GM18867 (cell line): ENCODE results near the gene STAT5B.
A peak's percentile ranks its signal among the peaks of the same experiment; 100 is the strongest.
"Not testable (repeated sequence)": the region's sequence is repeated elsewhere in the genome, so short reads cannot be mapped to it uniquely, and the experiment has no call there.

Source experiments
- ATAC-seq: cut with Tn5 transposase; IDR thresholded peaks from one replicate; pipeline ENCODE4 v1.9.1; 2021; ENCODE audit warnings: mild to moderate bottlenecking, moderate library complexity; ENCODE audit not compliant: unreplicated experiment

The STAT5B gene

DNA sequence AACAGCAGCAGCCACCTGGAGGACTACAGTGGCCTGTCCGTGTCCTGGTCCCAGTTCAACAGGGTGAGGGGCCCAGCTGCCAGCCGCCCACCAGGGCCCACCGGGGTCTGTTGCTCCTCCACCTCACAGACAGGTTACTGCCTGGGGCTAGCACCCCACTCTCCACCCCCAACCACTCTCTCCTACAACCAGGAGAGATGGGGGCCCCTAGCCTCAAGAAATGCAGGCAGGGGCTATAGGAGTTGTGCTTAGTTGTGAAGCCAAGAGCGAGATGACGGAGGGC, 30.1 kb upstream of the STAT5B start:
- ATAC-seq: no peak

- no peak for ATAC-seq
These were observed 29.6 kb upstream of the STAT5B start for GRCh38 chr17:42305543-42306384.

DNA sequence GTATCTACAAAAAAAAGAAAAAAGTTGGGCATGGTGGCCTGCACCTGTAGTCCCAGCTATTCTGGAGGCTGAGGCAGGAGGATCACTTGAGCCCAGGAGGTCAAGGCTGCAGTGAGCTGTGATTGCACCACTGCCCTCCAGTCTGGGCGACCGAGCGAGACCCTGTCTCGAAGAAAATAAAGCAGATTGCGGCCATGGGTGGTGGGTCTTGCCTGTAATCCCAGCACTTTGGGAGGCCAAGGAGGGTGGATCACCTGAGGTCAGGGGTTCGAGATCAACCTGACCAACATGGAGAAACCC, 28.8 kb upstream of the STAT5B start:
- not testable (repeated sequence) for ATAC-seq

DNA sequence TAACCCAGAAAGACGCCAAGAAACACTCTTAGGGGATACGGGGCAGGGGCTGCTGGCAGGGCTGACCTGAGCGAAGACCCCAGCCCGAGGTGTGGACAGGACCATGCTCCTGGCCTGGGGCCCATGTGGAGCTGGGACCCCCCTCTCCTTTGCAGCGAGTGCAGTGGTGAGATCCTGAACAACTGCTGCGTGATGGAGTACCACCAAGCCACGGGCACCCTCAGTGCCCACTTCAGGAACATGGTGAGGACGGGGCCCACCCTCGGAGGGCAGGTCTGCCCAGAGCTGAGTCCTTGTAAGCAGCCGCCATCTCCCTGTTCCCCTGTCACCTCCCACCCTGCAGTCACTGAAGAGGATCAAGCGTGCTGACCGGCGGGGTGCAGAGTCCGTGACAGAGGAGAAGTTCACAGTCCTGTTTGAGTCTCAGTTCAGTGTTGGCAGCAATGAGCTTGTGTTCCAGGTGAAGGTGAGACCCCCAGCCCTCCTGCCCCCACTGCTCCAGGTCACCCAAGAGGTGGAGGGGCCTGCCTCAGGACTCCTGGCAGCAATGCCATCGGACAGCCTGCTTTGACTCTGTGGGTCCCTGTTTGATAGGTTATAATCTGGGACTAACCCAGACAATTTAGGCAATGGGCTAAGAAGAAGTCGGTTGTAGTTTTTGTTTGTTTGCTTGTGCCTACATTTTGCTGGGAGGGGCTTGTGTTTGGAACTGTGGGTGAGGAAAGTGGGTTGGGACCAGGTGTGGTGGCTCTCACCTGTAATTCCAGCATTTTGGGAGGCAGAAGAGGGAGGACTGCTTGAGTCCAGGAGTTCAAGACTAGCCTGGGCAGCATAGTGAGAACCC, 28.2 kb upstream of the STAT5B start:
- ATAC-seq: no peak

DNA sequence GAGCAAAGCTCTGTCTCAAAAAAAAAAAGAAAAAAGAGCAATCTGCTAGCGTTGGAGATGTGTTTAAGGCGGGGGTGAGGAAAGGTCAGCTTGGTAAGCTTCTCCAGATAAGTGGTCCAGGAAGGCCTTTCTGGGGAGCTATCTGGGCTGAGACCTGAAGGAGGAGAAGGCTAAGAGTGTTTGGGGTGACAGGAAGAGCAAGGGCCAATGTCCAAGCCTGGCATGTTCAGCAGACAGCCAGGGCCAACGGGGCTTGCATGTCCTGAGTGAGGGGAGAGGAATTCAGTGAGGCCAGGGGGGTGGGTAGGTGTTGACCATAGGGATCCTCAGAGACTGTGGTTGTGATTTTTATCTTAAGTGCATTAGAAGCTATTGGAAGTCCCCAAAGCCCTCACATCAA, 27.5 kb upstream of the STAT5B start:
- ATAC-seq: no peak

- no peak for ATAC-seq
These were observed 24.8 kb upstream of the STAT5B start for GRCh38 chr17:42301022-42301421.

- ATAC-seq: not testable (repeated sequence)
These were observed 23.7 kb upstream of the STAT5B start for GRCh38 chr17:42299913-42300312.

DNA sequence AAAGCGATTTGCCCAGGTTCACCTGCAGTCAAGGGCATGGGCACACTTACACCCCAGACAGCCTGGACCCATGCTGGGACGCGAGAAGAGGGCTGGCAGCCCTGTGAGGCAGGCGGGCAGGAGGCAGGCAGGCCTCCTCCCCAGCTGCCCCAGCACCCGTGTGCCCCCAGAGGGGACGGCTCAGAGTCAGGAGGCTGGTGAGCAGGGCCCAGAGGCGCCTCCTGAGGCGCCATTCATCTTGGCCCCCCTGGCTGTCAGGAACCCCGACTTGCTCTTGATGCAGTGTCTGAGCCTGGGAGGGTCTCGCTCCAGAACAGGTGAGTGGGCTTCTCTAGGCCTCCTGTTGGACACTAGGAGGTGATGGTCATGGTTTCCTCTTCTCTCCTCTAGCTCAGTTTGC, 23.2 kb upstream of the STAT5B start:
- not testable (repeated sequence) for ATAC-seq

DNA sequence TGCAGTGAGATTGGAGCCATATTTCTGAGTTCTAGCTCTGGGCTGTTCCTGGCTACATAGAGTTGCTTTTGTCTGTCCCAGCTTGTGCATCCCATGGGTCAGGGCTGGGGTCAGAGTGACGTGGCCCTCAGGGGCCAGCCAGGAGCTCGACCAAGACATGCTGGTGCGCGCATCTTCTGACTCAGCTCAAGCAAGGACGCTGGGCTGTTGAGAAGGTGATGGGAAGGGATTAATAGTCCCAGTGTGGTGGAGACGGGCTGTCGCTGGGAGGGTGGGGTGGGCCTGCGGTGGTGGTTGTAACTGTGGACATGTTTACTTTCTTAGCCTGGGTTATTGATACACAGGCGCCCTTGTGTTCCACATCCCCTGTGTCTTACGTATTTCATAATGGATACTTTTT, 21.6 kb upstream of the STAT5B start:
- ATAC-seq: not testable (repeated sequence)

DNA sequence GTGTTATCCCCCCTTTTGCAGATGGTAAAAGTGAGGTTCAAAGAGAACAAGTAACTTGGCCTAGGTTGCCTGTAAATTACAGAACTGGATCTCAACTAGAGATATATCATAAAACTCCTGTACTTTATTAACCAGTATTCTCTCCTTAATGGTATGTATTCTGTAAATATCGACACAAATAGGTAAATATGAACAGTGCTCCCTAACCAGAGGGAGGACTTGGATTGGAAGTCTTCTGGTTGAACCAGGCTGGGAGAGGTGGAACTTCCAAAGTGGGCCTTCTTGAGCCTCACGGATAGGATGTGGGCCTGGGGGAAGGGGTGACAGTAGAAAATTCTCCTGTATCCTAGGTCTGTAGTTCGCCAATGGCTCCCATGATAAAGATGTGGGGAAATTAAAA, 19.8 kb upstream of the STAT5B start:
- ATAC-seq: no peak

DNA sequence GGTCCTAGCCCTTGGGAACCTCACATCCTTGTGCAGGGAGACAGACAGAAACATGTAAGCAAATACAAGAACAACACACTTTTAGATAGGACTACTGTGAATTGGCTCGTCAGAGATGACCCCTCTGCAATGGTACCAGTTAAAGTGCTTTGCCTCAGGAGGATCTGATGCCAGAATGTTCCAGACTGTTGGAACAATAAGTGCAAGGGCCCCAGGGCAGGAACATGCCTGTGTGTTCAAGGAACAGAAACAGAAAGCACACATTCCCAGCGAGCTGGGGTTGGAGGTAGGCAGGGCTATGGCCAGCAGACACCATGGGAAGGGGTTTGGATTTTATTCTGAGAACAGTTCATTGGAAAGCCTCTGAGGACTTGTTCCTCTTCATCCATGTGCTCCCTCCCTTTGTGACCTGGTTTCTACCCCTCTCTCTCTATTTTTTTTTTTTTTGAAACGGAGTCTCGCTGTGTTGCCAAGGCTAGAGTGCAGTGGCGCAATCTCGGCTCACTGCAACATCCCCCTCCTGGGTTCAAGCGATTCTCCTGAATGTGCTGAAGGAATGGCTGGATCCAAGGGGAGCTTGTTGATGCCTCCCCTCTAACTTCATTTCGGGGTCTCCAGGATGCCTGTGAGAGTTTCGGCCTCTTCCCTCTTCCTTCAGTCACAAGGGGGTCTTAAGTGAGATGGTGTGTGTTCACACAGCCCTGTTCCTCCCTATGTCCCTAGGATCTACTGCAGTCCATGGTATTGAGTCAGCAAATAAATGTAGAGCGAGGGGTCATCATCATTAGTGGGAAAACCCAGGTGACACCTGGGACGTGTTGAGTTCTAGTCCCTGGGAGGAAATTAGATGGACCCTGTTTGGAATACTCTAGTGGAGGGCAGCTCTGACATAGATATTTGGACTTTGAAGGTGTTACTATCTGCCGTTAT, 18.5 kb upstream of the STAT5B start:
- no peak for ATAC-seq

DNA sequence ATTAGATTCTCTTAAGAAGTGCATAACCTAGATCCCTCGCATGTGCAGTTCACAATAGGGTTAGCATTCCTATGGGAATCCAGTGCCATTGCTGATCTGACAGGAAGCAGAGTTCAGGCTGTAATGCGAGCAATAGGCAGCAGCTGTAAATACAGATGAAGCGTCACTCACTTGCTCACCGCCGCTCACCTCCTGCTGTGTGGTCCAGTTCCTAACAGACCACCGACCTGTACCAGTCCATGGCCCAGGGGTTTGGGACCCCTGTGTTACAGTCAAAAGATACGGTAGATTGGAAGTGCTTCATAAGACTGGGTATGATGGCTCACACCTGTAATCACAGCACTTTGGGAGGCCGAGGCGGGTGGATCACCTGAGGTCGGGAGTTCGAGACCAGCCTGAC, 14.9 kb upstream of the STAT5B start:
- no peak for ATAC-seq

DNA sequence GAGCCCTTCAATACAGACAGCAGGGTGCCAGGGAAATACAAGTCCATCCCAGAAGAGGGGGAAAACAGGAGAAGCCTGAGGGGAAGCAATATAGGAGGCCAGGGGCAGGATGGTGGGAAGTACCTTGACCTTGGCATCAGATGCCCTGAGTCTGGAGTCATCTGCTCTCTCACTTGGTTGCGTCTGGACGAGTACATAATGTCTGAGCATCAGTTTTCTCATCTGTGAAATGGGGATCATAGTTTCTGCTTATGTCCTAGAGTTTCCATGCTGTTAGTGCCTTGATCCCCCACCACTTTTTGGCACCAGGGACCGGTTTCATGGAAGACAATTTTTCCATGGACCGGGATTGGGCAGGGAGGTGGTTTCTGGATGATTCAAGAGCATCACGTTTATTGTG, 14.4 kb upstream of the STAT5B start:
- no peak for ATAC-seq

DNA sequence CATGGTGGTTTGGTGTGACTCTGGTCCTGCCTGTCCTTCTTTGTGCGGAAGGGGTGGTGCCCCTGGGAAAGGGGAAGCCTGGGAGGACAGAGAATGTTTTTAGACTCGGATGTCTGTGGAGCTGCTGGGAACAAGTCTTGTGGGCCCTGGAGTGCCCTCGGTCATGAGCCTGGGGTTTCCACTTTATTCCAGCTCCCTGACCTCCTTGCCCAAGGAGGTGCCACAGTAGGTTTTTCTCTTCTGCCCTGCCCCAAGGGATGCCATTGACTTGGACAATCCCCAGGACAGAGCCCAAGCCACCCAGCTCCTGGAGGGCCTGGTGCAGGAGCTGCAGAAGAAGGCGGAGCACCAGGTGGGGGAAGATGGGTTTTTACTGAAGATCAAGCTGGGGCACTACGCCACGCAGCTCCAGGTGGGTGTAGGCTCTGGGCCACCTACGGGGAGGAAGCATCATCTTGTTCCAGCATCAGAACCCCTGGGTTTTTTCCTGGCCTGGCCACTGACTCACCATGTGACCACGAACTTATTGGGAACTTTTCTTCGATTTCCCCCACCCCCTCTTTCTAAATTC, 13.5 kb upstream of the STAT5B start:
- ATAC-seq: no peak

DNA sequence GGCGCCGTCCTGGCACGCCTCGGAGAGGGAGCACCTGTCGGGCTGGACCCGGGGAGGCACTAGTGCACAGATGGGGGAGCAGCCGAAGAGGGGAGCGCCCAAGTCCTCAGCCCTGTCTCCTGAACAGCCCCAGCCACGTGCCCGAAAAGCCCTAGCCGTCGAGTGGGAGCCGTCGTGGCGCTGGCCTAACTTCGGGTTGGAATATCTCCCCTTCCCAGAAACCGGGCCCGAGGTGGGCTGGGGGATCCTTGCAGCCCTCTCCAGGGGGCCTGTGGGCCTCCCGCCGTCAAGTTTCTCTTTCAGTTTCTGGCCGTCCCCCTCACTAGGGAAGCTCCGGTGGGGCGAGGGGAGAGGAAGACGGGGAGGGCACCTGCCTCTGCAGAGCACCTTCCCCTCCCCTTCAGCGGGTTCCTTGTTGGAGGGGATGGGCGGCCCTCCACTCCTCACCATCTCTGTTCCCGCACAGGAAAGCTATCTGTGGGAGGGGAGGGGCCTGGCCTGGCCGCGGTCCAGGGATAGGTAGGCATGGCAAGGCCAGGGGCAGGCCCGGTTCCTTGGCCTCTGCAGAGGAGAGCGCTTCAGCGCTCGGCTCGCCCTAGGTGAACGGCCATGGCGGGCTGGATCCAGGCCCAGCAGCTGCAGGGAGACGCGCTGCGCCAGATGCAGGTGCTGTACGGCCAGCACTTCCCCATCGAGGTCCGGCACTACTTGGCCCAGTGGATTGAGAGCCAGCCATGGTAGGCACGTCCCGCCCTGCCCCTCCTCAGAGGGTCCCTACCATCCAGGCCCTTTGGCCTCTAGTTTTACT, 12.8 kb upstream of the STAT5B start:
- ATAC-seq: peak; percentile 21

GRCh38 chr17:42287977-42288802, 12.0 kb upstream of the STAT5B start, which contains the start of gene STAT5A:
Gene STAT5A (plus strand): TSS chr17:42288498. CDS start chr17:42289412, 914 bp downstream.
- peak; percentile 49 for ATAC-seq

- peak; percentile 24 for ATAC-seq
These were observed 11.2 kb upstream of the STAT5B start for GRCh38 chr17:42287305-42287976.

- ATAC-seq: no peak
These were observed 10.4 kb upstream of the STAT5B start for GRCh38 chr17:42286411-42287221.
